PFSK-1 (cell line): ENCODE data around the gene SNX30.

Source experiments
- FOXP2 ChIP-seq: optimal IDR thresholded peaks from 2 replicates; pipeline ENCODE3; 2011; ENCODE audit warnings: borderline replicate concordance, control low read depth, inconsistent platforms; ENCODE audit not compliant: insufficient read depth; ENCODE audit errors: extremely low read length, extremely low read depth
- POLR2AphosphoS5 ChIP-seq: IDR thresholded peaks from 2 replicates; pipeline ENCODE4 v1.6.1; 2012; ENCODE audit warnings: low read depth, mild to moderate bottlenecking, control low read depth, low read length, moderate library complexity
- SIN3A ChIP-seq: IDR thresholded peaks from 2 replicates; pipeline ENCODE4 v1.6.1; 2012; ENCODE audit warnings: mild to moderate bottlenecking, low read length, moderate library complexity, borderline replicate concordance; ENCODE audit not compliant: insufficient read depth
- TAF1 ChIP-seq: IDR thresholded peaks from 2 replicates; pipeline ENCODE4 v1.6.1; 2012; ENCODE audit warnings: low read length, control low read depth, borderline replicate concordance; ENCODE audit not compliant: insufficient read depth
- TF ChIP-seq, protein P1 (sequence below), 2 experiments: IDR thresholded peaks; 2 replicates each; pipeline versions ENCODE4 v1.6.1 to v1.8.0; 2011 to 2012; ENCODE audit warnings: low read depth in 2 of 2, low read length in 2 of 2, control low read depth in 1 of 2, inconsistent platforms in 1 of 2, mild to moderate bottlenecking in 1 of 2, moderate library complexity in 1 of 2; ENCODE audit not compliant: insufficient read depth in 1 of 2

SNX30 gene

DNA sequence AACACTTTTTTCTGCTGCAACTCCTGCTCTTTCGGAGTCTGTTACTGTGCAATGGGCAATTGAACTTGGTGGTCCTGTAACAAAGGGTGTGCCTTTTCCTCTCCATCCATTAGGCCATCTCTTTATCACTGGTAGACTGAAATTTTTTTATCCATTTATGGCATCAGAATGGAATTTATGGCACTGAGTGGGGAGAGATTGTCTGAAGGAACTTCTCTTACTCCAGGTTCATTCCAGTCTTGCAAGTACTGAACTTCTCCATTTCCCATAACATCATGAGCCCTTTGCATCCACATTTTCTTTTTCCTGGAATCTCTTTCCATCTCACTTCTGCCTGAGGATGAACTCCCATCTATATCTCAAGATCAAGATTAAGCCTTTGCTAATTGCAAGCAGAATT, 130.1 kb downstream of the SNX30 start:
- TF ChIP-seq SIN3A: no peak
- no peak for TF ChIP-seq TAF1
- TF ChIP-seq, protein P1, sequence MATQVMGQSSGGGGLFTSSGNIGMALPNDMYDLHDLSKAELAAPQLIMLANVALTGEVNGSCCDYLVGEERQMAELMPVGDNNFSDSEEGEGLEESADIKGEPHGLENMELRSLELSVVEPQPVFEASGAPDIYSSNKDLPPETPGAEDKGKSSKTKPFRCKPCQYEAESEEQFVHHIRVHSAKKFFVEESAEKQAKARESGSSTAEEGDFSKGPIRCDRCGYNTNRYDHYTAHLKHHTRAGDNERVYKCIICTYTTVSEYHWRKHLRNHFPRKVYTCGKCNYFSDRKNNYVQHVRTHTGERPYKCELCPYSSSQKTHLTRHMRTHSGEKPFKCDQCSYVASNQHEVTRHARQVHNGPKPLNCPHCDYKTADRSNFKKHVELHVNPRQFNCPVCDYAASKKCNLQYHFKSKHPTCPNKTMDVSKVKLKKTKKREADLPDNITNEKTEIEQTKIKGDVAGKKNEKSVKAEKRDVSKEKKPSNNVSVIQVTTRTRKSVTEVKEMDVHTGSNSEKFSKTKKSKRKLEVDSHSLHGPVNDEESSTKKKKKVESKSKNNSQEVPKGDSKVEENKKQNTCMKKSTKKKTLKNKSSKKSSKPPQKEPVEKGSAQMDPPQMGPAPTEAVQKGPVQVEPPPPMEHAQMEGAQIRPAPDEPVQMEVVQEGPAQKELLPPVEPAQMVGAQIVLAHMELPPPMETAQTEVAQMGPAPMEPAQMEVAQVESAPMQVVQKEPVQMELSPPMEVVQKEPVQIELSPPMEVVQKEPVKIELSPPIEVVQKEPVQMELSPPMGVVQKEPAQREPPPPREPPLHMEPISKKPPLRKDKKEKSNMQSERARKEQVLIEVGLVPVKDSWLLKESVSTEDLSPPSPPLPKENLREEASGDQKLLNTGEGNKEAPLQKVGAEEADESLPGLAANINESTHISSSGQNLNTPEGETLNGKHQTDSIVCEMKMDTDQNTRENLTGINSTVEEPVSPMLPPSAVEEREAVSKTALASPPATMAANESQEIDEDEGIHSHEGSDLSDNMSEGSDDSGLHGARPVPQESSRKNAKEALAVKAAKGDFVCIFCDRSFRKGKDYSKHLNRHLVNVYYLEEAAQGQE (IDR thresholded peaks at IDR 0.05; ENCODE audit: insufficient read depth in 1 of 2, low read depth in 2 of 2, low read length in 2 of 2): no peak
- TF ChIP-seq FOXP2: no peak
- no peak for TF ChIP-seq POLR2AphosphoS5

GRCh38 chr9:112881331-112881730, 130.8 kb downstream of the SNX30 start:
- TF ChIP-seq FOXP2: no peak
- no peak for TF ChIP-seq TAF1
- no peak for TF ChIP-seq POLR2AphosphoS5
- TF ChIP-seq SIN3A: no peak
- TF ChIP-seq, protein P1 (IDR thresholded peaks at IDR 0.05; ENCODE audit: insufficient read depth in 1 of 2, low read depth in 2 of 2, low read length in 2 of 2): no peak

DNA sequence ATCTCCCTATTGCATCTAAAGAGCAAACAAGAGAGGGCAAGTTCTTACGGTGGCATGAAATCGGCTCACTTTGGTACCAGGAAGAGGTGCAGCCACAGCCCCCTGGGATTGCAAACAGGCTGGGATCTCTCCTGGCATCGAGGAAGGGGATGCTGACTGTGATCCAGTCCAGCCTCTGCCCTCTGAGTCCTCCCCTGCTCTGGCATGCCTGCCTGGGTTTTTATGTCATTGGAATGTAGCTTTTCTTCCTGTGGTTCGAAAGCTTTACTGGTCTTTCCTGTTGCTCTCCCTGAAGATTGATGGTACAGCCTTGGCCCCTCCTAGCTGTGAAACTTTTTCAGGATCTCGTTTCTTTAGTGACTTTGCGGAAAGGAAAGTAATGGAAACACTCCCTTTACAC, 133.5 kb downstream of the SNX30 start:
- TF ChIP-seq, protein P1 (IDR thresholded peaks at IDR 0.05; ENCODE audit: insufficient read depth in 1 of 2, low read depth in 2 of 2, low read length in 2 of 2): no peak
- no peak for TF ChIP-seq FOXP2
- no peak for TF ChIP-seq TAF1
- no peak for TF ChIP-seq POLR2AphosphoS5
- TF ChIP-seq SIN3A: no peak

GRCh38 chr9:112884721-112885120, 134.2 kb downstream of the SNX30 start:
- TF ChIP-seq FOXP2: no peak
- TF ChIP-seq SIN3A: no peak
- no peak for TF ChIP-seq POLR2AphosphoS5
- TF ChIP-seq TAF1: no peak
- TF ChIP-seq, protein P1 (IDR thresholded peaks at IDR 0.05; ENCODE audit: insufficient read depth in 1 of 2, low read depth in 2 of 2, low read length in 2 of 2): no peak

DNA sequence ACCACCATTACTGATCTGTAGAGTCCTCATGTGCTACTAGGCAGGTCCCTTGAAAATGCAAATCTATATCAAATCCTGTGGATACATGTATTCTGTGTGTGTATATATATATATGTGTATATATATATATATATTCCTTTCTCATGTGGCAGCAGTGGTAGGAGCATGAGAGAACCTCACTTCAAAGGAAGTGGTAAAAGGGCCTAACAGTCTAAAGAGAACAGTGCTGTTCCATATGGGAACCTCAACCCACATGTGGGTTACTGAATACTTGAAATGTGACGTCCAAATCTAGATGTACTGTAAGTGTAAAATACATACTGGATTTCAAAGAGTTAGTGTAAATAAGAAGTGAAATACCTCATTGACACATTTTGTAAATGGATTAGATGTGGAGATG, 134.8 kb downstream of the SNX30 start:
- TF ChIP-seq FOXP2 (no peak), POLR2AphosphoS5 (no peak), TAF1 (no peak), SIN3A (no peak)
